ENCODE measurements around the gene GAL. TPM values are rescaled to one million over a fixed set of nuclear protein-coding genes. Genes with fewer than 3 reads are reported as not detected.

GAL gene
- 0.23 TPM in 1 of 2 replicates, not detected in the other for total RNA-seq (ENCODE audit: low replicate concordance)

DNA sequence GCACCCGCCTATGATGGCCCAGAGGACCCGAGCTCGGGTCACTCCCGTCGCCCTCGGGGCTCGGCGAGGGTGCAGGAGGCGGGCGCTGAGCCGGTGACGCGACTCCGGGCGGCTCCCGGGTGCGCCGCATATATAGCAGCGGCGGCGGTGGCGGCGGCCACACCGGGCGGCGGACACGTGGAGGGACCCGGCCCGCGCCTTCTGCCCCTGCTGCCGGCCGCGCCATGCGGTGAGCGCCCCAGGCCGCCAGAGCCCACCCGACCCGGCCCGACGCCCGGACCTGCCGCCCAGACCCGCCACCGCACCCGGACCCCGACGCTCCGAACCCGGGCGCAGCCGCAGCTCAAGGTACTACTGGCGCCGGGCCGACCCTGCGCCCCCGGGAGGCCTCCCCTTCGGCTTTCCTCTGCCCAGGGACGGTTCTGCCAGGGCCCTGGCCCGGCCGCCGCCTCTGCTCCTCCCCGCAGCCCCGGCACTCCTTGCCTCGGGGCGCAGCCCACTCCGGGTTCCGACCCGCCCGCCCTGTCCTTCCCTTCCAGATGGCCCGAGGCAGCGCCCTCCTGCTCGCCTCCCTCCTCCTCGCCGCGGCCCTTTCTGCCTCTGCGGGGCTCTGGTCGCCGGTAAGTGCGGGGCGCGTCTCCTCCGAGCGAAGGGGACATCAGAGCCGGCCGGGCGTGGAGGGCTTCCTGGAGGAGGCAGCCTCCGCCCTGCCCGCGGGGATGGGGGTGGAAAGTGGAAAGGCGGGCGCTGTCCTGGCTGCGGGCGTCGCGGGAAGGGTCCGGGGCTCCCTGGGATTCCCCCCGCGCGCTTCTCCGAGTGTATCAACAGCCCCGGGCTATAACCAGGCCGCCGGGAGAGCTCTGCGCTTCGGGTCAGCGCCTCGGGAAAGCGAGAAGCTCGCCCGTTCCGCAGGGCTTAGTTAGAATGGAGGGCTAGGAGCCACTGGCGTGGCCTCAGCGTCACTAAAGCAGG, at the start of gene GAL:
TSS of gene GAL (plus strand) at position 160 of the 972 bp plus-strand sequence. CDS start at position 540, 380 bp downstream.

Other genes with a start within 250 kb of the GAL start
- 100 and 101 TPM in 2 replicates for gene PPP6R3, start 223.8 kb upstream of the GAL start, total RNA-seq (ENCODE audit: low replicate concordance)
- gene TESMIN, start 67.0 kb downstream of the GAL start, total RNA-seq (ENCODE audit: low replicate concordance): 0.08 TPM in 1 of 2 replicates, not detected in the other
- gene CPT1A, start 157.4 kb downstream of the GAL start, total RNA-seq (ENCODE audit: low replicate concordance): 33.8 and 35.0 TPM in 2 replicates
- 48.2 and 82.8 TPM in 2 replicates for gene MRPL21, start 219.3 kb downstream of the GAL start, total RNA-seq (ENCODE audit: low replicate concordance)
- 6.5 and 9.9 TPM in 2 replicates for gene IGHMBP2, start 219.3 kb downstream of the GAL start, total RNA-seq (ENCODE audit: low replicate concordance)

All from smooth muscle cell of the coronary artery (primary cell).